EL (cell line): ENCODE data around the gene SEMA3B.
"Not testable (repeated sequence)": the region's sequence is repeated elsewhere in the genome, so short reads cannot be mapped to it uniquely, and the experiment has no call there.

ENCODE experiments used
- DNase-seq: peaks from one replicate; pipeline ENCODE4 v3.0.0-alpha.2; 2016

The SEMA3B gene

GRCh38 chr3:50238549-50239026 lies 30.4 kb upstream of the SEMA3B start:
- no peak for DNase-seq

GRCh38 chr3:50239649-50240048 lies 29.3 kb upstream of the SEMA3B start:
- DNase-seq, result no peak

- no peak for DNase-seq
Measured at GRCh38 chr3:50241163-50241562, 27.8 kb upstream of the SEMA3B start.

GRCh38 chr3:50241713-50242380 lies 27.1 kb upstream of the SEMA3B start:
- no peak for DNase-seq

GRCh38 chr3:50242381-50242770 lies 26.6 kb upstream of the SEMA3B start:
- DNase-seq, result no peak

GRCh38 chr3:50242851-50243542 lies 25.9 kb upstream of the SEMA3B start:
- DNase-seq, result peak; percentile 75

- no peak for DNase-seq
Measured at GRCh38 chr3:50243543-50243895, 25.4 kb upstream of the SEMA3B start.

GRCh38 chr3:50244813-50245212 lies 24.1 kb upstream of the SEMA3B start:
- DNase-seq, result not testable (repeated sequence)

- DNase-seq, result no peak
Measured at GRCh38 chr3:50245251-50245745, 23.6 kb upstream of the SEMA3B start.

GRCh38 chr3:50245831-50246516 lies 23.0 kb upstream of the SEMA3B start:
- DNase-seq, result peak; percentile 60

- peak; percentile 99 for DNase-seq
Measured at GRCh38 chr3:50246517-50246954, 22.4 kb upstream of the SEMA3B start.

GRCh38 chr3:50248387-50248786 lies 20.6 kb upstream of the SEMA3B start:
- peak; percentile 58 for DNase-seq

GRCh38 chr3:50249457-50249856 lies 19.5 kb upstream of the SEMA3B start:
- DNase-seq, result no peak

- DNase-seq, result no peak
Measured at GRCh38 chr3:50250514-50250913, 18.4 kb upstream of the SEMA3B start.

- DNase-seq, result peak; percentile 94
Measured at GRCh38 chr3:50251220-50251619, 17.7 kb upstream of the SEMA3B start.

GRCh38 chr3:50254577-50255250 lies 14.2 kb upstream of the SEMA3B start:
- peak; percentile 72 for DNase-seq

GRCh38 chr3:50255251-50255615 lies 13.7 kb upstream of the SEMA3B start:
- no peak for DNase-seq

- no peak for DNase-seq
Measured at GRCh38 chr3:50256978-50257890, 11.7 kb upstream of the SEMA3B start.

GRCh38 chr3:50258029-50258680 lies 10.8 kb upstream of the SEMA3B start:
- DNase-seq, result no peak

GRCh38 chr3:50258979-50259378 lies 10.0 kb upstream of the SEMA3B start:
- no peak for DNase-seq

- no peak for DNase-seq
Measured at GRCh38 chr3:50259432-50260026, 9.4 kb upstream of the SEMA3B start.
